GM10248 (cell line): ENCODE measurements around the gene LEMD1.

Experiments used
- CTCF ChIA-PET: fragments of 300-600 bp; sonication (Branson Sonifier 250); formaldehyde crosslinking; extraction: SDS; loops from one replicate; lab custom pipeline; 2021; ENCODE audit warnings: antibody characterized with exemption; lab: Yijun Ruan, JAX
- POLR2A ChIA-PET: fragments of 350-650 bp; sonication (Branson Sonifier 250); formaldehyde crosslinking; extraction: SDS; loops from one replicate; lab custom pipeline; 2020; ENCODE audit warnings: antibody characterized with exemption; lab: Yijun Ruan, JAX
- DNase-seq: peaks from one replicate; pipeline ENCODE4 v3.0.0; 2012; ENCODE audit errors: extremely low spot score
- CTCF ChIP-seq: IDR thresholded peaks from 2 replicates; pipeline ENCODE4 v1.5.1; 2012; ENCODE audit warnings: mild to moderate bottlenecking, low read depth; ENCODE audit errors: extremely low read depth, missing control alignments, control extremely low read depth

Gene LEMD1

DNA sequence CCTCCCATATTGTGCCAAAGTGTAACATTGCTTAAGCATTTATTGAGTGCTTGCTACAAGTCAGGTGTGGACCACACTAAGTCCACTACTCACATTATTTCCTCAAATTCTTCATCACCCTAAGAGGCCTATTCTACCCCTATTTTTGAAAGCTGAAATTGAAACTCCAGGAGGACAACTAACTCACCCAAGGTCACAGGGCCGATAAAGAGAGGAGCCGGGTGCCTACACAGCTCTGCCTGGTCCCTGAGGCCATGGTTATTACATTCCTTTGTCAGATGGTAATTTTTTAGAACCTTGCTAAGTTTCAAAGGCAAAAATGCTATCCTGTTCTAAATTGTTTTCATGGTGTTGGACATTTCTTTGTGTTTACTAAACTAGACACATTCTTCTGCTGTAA, 41.0 kb downstream of the LEMD1 start:
- CTCF ChIA-PET: interaction anchor here (1.2 kb wide), 1 partner anchor 107 kb away, joined by 3 read pairs; no protein-coding TSS in a partner anchor
- POLR2A ChIA-PET: no interaction called here
- no peak for TF ChIP-seq CTCF
- no peak for DNase-seq

- no peak for DNase-seq
- ChIA-PET CTCF (interaction anchor here (1.6 kb wide), 1 partner anchor 25 kb away, joined by 5 read pairs; no protein-coding TSS in a partner anchor), POLR2A (no interaction called here)
- no peak for TF ChIP-seq CTCF
Observed at GRCh38 chr1:205379056-205379455, 42.8 kb downstream of the LEMD1 start.

- ChIA-PET CTCF (no interaction called here), POLR2A (no interaction called here)
- no peak for TF ChIP-seq CTCF
- no peak for DNase-seq
Observed at GRCh38 chr1:205377355-205377754, 44.5 kb downstream of the LEMD1 start.

DNA sequence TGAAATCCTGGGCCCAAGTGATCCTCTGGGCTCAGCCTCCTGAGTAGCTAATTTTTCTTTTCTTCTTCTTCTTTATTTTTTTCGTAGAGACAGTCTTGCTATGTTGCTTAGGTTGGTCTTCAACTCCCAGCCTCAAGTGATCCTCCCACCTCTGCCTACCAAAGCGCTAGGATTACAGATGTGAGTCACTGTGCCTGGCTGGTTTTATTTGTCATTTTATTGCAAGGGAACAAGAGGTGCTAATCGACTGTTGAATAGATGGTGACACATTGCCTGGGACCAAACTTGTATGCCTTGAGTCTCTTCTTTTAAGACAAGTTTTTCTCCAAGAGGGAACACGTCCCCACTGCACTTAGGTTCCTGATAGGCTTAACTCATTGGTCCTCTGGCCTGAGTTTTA, 45.1 kb downstream of the LEMD1 start:
- no peak for TF ChIP-seq CTCF
- DNase-seq: no peak
- POLR2A ChIA-PET: no interaction called here
- CTCF ChIA-PET: no interaction called here

DNA sequence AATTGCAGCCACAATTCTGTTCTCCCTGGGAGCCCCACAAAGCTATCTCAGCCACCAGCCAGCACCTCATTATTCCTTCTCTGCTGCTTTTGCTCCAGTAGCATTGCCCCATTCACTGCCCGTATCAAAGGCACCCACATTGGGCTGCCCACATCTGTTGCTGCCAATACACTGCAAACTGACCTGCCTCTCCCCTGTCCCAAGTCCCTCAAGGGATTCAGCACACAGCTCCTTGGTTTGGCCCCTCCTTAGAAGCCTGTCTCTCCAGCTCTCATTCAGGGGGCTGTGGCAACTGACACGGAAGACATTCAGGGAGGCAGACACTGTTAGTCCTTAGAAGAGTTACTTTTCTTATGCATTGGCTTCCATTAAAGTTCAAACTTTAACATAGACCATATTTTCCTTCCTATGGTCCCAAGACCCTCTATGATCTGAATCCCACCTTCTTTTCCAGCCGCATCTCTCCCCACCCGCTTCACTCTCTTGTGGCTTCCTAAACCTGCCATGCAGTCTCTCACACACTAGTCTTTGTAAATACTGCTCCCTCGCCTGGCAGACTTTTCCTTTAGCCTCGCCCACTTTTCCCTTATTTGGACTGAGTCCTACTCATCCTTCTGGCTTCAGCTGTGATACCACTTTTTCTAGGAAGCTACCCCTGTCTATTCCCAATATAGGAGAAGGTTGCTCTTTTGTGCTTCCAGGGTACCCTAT, 45.9 kb downstream of the LEMD1 start:
- no peak for DNase-seq

GRCh38 chr1:205374210-205375078, 47.4 kb downstream of the LEMD1 start:
- ChIA-PET POLR2A (no interaction called here), CTCF (interaction anchor here (1.4 kb wide), 1 partner anchor 20 kb away, joined by 5 read pairs; no protein-coding TSS in a partner anchor)
- DNase-seq: no peak
- TF ChIP-seq CTCF: no peak

More for the DNA sequence above, 45.9 kb downstream of the LEMD1 start:
- no peak for TF ChIP-seq CTCF
- ChIA-PET CTCF (interaction anchor here (1.4 kb wide), 1 partner anchor 21 kb away, joined by 5 read pairs; no protein-coding TSS in a partner anchor), POLR2A (no interaction called here)
